GM18858 (cell line): ENCODE results near the gene MAP7.

Source experiments
- ATAC-seq: cut with Tn5 transposase; IDR thresholded peaks from one replicate; pipeline ENCODE4 v1.9.1; 2021; ENCODE audit not compliant: unreplicated experiment

The MAP7 gene

DNA sequence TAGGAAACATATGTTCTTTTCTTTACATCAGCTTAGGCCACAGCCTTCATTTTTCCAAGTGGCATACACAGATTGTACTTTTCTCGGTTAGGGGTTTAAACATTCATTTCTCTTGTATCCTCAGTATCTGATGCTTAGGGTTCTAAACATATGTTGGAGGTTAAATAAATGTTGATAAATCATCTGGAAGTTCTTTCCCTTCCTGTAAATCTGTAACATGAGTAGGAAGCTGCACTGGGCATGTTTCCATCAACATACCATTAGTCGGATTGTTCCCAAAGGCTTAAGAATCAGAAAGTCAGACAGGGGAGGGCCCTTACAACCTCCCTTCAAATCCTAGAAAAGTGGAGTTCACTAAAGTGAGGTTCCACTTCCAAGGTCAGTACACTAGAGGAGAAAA, 205.8 kb downstream of the MAP7 start:
- no peak for ATAC-seq

DNA sequence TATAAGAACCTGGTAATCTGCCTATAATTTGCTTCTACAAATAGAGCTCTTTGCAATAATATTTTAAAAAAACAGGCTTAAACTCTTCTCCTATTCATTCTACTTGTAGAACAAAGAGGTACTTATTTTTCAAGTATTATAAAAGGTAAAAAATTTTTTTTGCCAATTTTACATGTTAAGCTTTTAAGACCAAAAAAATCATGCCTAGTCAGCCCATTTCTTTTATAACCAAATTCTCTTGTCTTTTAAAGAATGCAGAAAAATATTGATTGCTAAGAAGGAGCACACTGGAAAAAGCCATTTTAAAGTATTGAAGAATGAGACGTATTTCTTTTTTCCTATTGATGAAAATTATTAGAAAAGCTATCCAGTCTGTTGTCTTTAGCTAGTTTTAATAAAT, 206.5 kb downstream of the MAP7 start:
- no peak for ATAC-seq

DNA sequence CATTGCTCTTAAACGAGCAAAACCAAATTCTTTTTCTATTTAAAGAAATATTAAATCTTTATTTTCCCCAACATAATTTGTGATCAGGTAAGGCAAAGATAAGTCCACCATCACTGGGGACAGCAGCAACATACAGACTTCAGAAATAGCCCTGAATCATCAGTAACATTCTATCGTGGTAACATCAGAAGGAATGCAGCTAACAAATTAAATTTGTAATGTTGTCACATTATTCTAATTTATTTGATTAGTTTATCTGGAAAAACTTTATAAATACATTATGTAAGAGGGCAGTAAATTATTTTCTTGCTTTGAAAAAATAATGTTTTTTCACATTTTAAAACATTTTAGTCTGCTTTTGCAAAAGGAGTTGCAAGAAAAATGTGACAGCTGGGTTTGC, 206.9 kb downstream of the MAP7 start:
- no peak for ATAC-seq

DNA sequence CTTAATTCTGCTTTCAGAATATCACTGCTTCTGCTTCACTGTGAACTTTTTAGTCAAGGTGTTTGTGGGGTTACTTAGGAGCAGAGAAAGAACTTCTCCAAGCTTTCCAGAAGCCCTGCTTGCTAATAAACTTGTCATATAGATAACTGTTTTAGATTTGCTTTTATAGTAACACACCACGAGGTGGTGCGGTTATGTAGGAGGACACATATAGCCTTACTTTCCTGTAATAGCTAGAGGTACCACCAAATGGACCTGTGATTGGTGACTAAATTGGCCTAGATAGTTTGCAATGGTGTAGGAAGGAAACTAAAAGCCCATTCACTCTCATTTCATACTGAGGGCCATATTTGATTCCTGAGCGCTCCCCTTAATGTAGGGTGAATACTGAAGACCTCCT, 208.3 kb downstream of the MAP7 start:
- no peak for ATAC-seq

DNA sequence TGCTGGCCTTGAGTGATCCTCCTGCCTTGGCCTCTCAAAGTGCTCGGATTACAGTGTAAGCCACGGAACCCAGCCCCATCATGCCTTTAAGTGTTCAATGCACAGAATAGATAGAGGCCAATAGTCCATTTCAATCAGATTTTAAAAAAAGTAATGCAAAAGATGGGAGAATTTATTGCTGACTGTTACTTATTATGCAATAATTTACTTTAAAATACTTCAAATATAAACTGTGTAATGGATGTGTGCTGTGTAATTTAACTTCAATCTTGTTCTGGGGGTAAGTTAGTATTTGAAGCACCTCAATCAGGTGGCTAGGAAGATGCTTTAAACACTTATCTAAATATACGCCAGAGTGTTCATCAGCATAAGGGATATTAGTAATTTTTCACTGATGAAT, 208.9 kb downstream of the MAP7 start:
- no peak for ATAC-seq

DNA sequence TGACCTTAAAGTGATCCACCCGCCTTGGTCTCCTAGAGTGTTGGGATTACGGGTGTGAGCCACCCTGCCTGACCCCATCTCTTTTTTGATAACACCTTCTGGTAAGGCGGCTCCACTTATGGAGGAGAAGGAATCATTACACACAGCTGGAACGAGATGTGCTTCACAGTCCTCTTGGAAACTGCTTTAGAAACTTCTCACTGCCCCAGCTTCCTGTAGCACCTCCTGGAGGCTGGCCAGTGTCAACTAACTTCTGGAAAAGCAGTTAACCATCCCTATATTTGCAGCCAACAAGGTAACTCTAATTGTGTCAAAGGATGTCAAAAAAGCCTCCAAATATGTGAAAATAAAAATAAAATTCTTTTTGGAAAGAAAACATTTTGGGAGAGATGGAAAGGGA, 211.7 kb downstream of the MAP7 start:
- ATAC-seq, result no peak

DNA sequence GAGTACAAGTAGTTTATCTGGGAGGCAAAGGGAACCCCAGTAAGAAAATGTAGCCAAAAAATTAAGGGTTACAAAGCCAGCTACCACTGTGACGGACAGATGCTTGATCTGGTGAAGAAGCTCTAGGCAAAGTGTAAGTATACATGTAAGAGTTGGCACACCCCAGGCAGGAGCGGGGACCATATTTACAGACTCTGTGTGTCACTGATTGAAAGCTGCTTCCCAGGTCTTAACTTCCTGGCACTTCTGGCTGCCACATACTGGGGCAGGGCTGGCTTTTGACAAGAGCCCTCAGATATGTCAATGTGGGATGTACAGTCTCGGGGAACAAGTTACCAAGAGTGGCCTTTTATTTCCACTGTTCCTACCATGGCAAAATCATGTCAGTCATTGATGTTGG, 212.6 kb downstream of the MAP7 start:
- ATAC-seq, result no peak

DNA sequence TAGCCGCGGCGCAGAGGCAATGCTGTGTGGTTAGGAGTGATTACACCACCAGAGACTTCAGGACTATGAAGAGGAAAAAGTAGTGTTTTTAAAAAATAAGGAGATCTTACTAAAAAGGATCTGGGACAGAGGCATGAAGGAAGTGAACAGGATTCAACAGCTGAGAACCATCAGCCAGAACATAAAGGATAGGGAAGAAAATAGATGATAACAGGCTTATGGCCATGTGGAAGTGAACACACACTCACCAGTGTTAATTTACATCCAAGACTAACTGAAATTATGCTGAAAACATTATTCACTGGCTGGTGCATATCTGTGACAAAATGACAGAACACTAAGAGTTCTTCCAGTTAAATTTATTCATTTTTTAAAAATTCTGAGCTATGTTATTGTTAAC, 213.1 kb downstream of the MAP7 start:
- no peak for ATAC-seq

DNA sequence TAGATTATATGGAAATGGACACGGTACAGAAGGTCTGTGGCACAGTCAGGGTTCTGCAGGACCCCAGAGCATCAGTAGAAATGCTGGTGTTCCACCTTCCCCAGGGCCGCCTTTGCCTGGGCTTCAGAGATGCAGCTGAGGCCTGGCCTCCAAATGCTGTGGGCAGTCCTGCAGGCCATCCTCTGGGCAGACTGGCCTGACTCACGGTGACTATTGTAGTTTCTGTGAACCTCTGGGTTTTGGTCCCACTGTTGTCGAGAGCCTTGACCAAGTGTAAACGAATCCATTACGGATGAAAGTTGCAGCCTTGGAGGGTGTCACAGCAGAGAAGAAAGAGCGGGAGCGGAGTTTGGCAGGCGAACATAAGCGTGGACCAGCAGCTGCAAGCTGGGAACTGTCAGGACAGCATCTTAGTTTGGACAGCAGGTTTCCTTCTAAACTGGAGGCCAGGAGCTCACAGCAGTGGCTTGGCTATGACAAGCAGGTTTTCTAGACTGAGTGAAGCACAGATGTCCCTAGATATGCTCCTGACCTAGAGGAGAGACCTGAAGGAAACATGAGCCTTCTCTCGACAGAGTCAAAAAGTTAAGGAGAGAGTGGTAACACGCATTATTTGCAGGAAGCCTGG, 214.4 kb downstream of the MAP7 start:
- no peak for ATAC-seq

DNA sequence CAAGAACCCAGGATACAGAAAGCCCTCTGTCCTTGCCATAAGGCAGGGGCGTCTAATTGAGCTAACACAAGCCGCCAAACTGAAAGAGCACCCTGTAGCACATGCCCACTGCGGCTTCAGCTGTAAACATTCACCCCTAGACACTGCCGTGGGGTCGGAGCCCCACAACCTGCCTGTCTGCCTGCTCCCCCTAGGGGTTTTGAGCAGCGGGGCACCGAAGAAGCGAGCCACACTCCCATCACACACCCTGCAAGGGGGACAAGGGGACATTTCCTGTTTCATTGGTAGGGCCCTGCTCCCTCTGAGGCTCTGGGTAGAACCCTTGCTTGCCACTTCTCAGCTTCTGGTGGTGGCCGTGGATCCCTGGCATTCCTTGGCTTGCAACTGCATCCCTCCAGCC, 215.4 kb downstream of the MAP7 start:
- ATAC-seq, result no peak

DNA sequence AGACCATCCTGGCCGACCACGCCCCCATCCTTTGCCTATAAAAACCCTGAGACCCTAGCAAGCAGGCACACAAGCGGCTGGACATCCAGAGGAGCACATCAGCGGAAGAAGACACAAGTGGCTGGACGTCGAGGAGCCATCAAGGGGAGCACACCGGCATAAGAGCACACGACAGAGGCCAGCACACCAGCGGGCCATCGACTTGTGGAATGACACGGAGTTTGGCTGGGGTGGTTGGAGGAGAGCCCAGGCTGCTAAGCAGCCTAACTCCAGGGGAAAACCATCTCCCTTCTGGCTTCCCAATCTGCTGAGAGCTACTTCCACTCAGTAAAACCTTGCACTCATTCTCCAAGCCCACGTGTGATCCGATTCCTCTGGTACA, 215.8 kb downstream of the MAP7 start:
- no peak for ATAC-seq

DNA sequence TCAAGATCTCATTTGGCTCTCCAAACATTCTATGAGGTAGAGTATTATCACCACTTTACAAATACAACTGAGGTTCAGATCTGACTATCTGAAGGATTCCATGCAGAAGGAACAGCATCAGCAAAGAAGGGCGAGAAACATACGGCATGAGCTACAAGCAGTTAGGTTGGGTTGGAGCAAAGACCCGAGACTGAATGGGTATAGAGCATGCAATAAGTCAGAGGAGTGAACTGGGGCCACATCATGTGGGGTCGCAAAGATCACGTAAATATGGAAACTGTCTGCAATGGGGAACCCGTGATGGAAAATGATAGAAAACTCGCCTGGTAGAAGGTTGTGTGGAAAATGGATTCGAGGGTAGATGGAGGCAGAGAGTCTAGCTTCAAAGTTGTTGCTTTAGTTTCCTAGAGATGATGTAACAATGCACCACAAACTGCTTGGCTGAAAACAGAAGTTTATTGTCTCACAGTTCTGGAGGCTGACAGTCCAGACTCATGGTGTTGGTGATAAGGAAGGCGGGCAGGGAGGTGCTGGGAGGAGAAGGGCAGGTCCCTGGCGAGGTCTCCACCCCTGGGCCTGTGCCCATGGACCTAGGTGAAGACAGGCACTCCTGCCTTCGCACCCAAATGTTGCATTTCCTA, 216.3 kb downstream of the MAP7 start:
- ATAC-seq, result no peak

DNA sequence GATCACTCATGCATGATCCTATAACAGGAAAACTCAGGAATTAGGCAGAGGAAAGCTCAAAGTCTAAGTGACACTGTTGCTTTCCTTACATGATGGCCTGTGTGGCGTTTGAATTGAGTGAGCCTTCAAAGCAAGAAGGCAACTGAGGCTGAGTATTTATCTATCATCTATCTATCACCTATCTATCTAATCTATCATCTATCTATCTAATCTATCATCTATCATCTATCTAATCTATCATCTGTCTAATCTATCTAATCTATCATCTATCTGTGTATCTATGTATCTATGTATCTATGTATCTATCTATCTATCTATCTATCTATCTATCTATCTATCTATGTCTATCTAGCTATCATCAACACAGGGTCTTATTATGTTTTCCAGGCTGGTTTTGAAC, 218.8 kb downstream of the MAP7 start:
- ATAC-seq, result no peak

DNA sequence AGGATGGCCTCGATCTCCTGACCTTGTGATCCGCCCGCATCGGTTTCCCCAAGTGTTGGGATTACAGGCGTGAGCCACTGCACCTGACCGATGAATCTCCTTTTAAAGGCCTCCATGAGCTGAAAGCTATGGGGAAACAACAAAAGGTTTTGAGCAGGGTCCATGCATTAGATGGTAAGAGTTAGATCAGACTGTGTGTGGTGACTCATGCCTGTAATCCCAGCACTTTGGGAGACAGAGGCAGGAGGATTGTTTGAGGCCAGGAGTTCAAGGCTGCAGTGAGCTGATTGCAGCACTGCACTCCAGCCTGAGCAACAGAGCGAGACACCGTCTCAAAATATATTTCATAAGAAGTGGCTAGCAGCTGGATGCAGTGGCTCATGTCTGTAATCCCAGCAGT, 219.6 kb downstream of the MAP7 start:
- ATAC-seq, result no peak

DNA sequence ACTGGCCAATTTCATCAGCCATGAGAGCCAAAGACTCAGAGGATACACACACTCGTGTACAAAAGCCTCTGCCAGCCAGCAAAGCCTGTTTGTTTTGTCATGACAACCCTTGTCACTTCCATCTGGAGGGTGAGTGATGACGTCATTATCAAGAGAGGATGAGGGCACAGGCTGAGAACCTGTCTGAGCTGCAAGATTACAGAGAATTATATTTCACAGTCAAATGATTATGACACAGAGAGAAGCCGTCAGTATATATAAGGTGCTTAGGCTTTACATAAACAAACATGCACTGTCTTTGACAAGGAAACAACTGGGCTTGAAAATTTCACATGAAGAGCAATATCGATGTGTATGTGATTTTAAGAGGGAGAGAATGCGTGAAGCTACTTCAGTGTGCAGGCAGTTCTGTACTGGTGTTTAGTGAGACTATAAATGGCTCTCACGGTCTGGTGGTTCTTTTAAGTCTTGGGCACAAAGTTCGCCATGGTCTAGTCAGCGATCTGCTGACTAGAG, 224.1 kb downstream of the MAP7 start:
- ATAC-seq, result no peak

DNA sequence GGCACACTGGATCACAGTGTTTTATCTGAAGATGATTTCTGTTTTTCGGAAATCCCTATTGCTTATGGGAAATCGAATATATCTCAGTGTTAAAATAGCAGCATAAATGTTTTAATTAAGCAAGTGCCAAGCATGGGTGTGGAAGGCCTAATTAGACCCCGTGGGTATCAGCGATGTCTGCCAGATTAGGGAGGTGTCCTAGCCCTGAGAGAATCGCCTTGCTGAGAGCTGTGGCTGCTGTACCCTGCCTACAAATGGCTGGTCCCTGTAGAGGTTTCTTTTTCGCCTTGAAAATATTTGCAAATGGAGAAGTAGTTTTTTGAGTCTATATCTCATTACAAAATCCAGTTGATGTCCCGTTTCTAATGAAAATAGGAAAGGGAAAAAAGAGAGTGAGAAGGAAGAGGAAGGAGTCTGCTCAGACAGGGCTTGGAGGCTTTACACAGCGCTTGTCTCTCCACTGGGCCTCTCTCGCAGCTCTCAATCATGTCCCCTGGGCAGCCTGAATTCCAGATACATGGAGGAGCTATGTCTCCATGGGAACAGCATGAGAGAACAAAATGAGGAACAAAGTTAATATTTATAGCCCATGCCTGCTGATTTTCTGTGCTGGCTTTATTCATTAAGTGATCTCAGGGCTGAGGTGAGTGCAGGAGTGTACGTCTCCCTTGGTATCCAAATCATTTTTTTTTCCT, 225.4 kb downstream of the MAP7 start:
- ATAC-seq, result no peak

DNA sequence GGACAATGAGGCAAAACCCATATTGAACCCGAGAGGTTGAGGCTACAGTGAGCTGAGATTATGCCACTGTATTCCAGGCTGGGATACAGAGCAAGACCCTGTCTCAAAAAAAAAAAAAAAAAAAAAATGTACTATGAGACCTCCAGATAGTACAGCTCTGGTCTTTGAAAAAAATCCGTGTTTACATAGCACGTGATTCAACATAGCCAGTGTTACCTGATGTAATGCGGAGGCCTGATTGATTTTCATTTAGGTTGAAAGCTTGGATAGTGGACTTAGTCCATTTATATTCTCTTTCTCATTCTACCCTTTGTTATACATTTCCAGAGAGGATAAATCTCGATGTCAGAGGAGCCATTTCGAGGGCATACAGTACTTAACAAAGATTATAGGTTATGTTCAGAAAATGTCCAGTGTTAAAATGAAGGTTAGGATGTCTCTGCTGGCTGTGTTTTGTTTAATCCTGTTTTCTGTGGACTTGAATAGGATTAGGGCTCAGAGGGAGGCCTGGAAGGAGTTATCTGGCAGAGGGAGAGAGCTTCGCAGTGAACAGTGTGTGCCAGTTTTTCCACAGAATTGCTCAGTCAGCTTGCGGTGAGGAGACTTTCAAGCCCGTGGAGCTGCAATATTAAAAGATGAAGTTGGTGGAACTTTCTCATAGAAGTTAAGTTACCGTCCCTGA, 226.7 kb downstream of the MAP7 start:
- no peak for ATAC-seq

DNA sequence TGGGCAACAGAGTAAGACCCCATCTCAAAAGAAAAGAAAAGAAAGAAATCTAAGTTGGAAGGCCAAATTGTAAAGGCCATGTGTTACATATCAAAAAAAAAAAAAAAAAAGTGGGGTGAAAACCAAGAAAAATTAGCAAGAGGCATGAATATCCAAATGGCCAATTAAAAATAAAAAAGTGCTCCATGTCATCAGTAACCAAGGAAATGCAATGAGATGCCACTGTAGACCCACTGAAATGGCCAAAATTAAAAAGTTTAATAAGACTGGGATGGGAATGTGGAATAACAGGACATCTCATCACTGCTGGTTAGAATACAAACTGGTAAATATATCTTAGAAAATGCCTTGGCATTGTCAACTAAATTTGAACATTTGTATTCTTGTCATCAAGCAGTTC, 230.5 kb downstream of the MAP7 start:
- ATAC-seq, result no peak

DNA sequence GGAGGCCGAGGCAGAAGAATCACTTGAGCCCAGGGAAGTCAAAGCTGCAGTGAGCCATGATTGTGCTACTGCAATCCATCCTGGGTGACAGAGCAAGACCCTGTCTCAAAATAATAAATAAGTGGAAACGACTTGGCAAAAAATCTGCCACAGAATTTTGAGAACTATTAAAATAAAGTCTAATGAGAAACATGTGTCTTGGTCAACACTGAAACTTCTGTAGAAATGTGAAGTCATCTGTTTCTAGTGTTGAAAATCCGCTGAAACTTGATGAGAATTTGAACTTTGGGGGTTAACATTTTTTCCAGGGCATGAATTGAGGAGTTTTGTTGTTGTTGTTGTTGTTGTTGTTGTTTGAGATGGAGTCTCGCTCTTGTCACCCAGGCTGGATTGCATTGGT, 231.5 kb downstream of the MAP7 start:
- ATAC-seq, result no peak

DNA sequence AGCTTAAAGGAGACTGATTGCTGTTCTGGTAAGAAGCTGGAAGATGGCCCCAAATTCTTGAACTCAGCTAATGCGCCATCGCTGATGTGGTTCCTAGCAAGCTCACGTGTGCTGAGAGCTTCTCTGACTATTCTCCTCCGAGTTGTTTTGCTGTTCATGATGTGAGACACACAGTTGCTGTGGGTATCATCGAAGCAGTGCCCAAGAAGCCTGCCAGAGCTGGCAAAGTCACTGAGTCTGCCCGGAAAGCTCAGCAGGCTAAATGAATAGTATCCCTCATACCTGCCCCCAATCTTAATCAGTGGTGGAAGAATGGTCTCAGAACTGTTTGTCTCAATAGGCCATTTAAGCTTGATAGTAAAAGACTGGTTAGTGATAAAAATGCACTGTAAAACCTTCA, 232.3 kb downstream of the MAP7 start:
- ATAC-seq, result no peak

DNA sequence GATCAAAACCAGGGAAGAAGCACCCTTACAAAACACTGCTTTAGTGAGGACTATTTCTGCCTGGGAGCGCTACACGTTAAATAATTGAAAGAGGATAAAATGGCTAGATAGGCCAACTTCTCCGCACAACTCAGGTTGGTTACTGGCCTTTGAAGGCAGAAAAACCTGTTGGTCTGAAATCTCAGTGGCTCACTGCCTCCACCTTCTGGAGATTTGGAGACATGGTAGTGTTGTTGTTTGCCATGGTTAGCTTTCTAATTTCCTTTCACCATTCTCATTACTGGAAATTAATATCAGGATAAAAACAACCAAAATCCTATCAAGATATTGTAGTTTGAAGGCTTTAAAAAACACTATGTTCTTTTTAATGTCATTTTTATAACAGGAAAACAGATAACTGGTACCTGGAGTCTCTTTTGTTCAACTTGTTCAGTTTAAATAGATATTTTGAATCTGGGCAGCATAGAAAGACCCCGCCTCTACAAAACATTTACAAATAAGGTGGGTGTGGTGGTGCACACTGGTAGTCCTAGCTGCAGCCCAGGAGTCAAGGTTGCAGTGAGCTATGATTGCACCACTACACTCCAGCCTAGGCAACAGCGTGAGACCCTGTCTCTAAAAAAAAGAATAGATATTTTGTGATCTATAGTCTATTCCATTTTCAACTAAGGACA, 233.1 kb downstream of the MAP7 start:
- no peak for ATAC-seq
